GM21367 (cell line): Measurements from ENCODE around the gene PBX1.

Experiments
- ATAC-seq: cut with Tn5 transposase; IDR thresholded peaks from one replicate; pipeline ENCODE4 v1.9.1; 2021; ENCODE audit not compliant: unreplicated experiment

Gene PBX1

GRCh38 chr1:164693564-164694359 is 134.8 kb downstream of the PBX1 start:
- ATAC-seq = no peak

- ATAC-seq = no peak
Observed at GRCh38 chr1:164694505-164694904, 135.5 kb downstream of the PBX1 start.

- ATAC-seq = no peak
Observed at GRCh38 chr1:164695956-164696665, 137.1 kb downstream of the PBX1 start.

- no peak for ATAC-seq
Observed at GRCh38 chr1:164699815-164700491, 141.0 kb downstream of the PBX1 start.

- ATAC-seq = no peak
Observed at GRCh38 chr1:164700683-164701082, 141.7 kb downstream of the PBX1 start.

- no peak for ATAC-seq
Observed at GRCh38 chr1:164701189-164701761, 142.3 kb downstream of the PBX1 start.

GRCh38 chr1:164702216-164702615 is 143.2 kb downstream of the PBX1 start:
- ATAC-seq = no peak

GRCh38 chr1:164702664-164703063 is 143.7 kb downstream of the PBX1 start:
- no peak for ATAC-seq

- ATAC-seq = no peak
Observed at GRCh38 chr1:164703463-164703862, 144.5 kb downstream of the PBX1 start.

- no peak for ATAC-seq
Observed at GRCh38 chr1:164703960-164704411, 145.0 kb downstream of the PBX1 start.

- no peak for ATAC-seq
Observed at GRCh38 chr1:164704954-164705353, 146.0 kb downstream of the PBX1 start.

- no peak for ATAC-seq
Observed at GRCh38 chr1:164706606-164706987, 147.6 kb downstream of the PBX1 start.

- ATAC-seq = no peak
Observed at GRCh38 chr1:164707868-164708331, 148.9 kb downstream of the PBX1 start.

GRCh38 chr1:164708596-164708995 is 149.6 kb downstream of the PBX1 start:
- no peak for ATAC-seq

GRCh38 chr1:164709126-164709525 is 150.1 kb downstream of the PBX1 start:
- ATAC-seq = no peak

- ATAC-seq = no peak
Observed at GRCh38 chr1:164709541-164710278, 150.7 kb downstream of the PBX1 start.

- no peak for ATAC-seq
Observed at GRCh38 chr1:164712131-164713036, 153.4 kb downstream of the PBX1 start.

GRCh38 chr1:164713456-164714207 is 154.6 kb downstream of the PBX1 start:
- no peak for ATAC-seq
